ENCODE measurements around the gene TMEM232.
"Not testable (repeated sequence)": the region's sequence is repeated elsewhere in the genome, so short reads cannot be mapped to it uniquely, and the experiment has no call there.

TMEM232 gene

DNA sequence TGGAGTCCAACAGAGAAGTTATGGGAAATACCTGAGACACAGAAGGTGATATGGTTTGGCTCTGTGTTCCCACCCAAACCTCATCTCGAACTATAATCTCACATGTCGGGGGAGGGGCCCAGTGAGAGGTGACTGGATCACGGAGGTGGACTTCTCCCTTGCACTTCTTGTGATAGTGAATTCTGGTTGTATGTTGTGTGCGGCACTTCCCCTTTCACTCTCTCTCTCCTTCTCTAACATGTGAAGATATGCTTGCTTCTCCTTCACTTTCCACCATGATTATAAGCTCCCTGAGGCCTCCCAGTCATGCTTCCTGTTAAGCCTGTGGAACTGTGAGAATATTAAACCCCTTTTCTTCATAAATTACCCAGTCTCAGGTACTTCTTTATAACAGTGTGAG is 96.1 kb downstream of the TMEM232 start:
- no peak for DNase-seq (ENCODE audit: low read depth in 1 of 2, low spot score in 1 of 2)

DNA sequence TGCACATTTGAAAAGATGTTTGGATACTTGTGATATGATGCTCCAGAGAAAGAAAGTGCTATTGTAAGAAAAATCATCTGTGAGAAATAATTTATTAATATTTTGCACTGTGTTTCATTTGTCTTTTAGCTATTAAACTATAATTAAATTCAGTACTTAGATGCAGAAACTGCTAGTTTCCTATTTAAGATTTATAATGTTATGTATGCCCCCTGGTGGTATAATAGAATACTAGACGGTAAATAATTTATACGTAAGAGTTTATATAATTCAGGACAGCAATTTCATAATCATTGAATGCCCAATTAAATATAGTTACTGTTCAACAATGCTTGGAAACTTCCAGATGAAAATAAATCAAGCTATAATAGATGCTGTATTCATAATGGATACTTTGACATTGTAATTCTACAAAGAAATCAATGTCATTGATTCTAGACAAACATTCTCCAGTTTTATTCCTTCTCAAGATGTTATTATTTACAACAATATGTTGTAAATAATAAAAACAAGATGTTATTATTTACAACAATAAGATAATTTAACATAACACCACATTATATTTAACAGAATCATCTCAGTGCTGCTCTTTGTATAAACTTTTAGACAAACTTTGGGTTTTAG is 101.0 kb downstream of the TMEM232 start:
- DNase-seq (ENCODE audit: low read depth in 1 of 2, low spot score in 1 of 2) = no peak

DNA sequence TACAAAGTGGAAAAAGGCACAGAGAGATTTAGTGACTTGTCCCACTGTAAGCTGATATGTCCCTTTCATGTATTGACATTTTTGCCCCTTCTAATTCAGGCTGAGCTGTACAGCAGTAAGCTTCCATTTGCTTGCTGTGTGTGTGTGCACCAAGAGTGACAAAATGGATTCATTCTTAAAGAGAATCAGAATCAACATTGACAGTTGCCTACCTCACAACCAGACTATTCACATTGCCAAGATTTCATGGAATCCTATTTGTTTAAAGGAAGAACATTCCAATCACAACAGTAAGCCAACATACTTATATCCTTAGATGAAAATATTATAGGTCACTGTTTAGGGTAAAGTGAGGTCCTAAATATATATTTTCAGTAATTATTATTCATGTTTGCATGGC is 102.6 kb downstream of the TMEM232 start:
- no peak for DNase-seq (ENCODE audit: low read depth in 1 of 2, low spot score in 1 of 2)

DNA sequence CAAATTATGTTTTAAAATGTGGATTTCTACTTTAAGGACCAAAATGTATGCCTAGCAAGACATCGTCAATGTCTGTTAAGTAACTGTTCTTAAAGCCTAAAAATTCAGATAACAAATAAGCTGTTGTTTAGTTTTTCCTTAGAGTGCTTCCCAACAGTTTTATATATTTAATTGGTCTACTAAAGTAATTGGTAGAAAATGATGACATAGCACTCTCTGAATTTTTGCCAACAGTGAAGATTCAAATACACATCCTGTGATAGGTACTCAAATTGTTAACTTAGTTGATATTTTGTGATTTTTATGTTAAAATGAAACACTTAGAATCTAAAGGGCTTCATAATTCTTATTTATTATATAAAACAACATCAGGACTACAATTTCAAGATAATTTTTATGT is 107.5 kb downstream of the TMEM232 start:
- no peak for DNase-seq (ENCODE audit: low read depth in 1 of 2, low spot score in 1 of 2)

DNA sequence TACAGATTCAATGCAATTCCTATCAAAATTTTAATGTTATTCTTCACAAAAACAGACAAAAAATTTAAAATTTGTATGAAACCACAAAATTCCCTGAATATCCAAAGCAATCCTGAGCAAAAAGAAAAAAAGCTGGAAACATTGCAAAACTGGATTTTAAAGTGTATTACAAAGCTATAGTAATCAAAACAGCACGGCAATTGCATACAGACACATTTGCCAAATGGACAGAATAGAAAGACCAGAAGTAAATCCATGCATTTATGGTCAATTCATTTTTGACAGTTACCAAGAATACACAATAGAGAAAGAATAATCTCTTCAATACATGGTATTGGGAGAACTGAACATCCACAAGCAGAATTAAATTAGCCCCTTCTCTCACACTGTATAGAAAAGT is 110.5 kb downstream of the TMEM232 start:
- no peak for DNase-seq (ENCODE audit: low read depth in 1 of 2, low spot score in 1 of 2)

DNA sequence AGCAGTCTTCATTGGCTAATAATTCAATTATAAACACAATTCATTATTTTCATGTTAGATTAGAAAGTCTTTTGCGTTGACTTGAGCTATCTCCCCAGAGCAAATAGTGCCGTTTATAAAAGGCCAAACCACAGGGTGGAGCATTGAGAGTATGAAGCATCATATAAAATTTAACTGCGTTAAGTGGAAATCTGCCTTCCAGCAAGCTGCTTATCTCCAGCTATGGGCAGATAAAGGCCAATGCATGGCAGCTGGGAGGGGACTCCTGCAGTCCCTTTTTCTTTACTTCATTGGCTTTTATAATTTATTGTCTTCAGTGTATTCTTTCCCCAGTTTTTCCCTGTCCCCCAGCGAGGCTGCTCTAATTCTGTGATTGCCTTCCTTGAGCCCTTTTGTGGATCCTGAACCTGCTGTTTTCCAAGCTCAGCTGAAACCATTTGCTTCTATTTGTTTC is 113.7 kb downstream of the TMEM232 start:
- DNase-seq (ENCODE audit: low read depth in 1 of 2, low spot score in 1 of 2) = no peak

DNA sequence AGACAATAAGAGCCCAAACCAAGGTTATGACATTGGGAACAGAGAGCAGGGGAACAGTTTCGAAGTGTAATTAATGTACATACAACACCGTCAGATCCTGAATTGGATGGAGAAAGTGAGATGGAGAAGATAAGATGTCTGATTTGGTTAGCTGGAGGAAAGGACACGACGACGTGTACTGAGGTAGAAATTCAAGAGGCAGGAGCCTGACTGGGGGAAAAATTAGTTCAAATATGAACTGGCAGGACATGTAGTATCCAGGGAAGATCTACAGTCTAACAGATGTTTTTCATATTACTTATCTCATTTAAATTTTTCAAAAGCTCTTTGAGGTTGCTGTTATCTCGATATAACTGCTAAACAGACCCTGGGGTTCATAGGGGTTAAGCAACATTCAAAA is 114.7 kb downstream of the TMEM232 start:
- DNase-seq (ENCODE audit: low read depth in 1 of 2, low spot score in 1 of 2) = no peak

DNA sequence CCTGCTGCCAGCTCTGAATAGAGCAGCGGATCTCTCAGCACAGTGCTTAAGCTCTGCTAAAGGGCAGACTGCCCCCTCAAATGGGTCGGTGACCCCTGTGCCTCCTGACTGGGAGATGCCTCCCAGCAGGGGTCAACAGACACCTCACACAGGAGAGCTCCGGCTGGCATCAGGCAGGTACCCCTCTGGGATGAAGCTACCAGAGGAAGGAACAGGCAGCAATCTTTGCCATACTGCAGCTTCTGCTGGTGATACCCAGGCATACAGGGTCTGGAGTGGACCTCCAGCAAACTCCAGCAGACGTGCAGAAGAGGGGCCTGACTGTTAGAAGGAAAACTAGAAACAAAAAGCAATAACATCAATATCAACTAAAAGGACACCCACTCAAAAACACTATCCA is 131.6 kb downstream of the TMEM232 start:
- no peak for DNase-seq (ENCODE audit: low read depth in 1 of 2, low spot score in 1 of 2)

DNA sequence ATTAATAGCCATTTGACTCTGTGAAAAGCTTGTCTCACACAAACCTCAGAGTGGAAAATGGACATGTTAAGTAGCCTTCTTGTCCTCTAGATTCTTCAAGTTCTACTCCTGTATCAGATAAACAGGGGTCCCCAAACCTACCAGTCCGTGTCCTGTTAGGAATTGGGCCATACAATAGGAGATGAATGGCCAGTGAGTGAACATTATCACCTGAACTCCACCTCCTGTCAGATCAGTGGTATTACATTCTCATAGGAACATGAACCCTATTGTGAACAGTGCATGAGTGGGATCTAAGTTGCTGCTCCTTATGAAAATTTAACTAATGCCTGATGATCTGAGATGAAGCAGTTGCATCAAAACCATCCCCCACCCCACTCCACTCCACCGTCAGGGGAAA is 136.3 kb downstream of the TMEM232 start:
- no peak for DNase-seq (ENCODE audit: low read depth in 1 of 2, low spot score in 1 of 2)

DNA sequence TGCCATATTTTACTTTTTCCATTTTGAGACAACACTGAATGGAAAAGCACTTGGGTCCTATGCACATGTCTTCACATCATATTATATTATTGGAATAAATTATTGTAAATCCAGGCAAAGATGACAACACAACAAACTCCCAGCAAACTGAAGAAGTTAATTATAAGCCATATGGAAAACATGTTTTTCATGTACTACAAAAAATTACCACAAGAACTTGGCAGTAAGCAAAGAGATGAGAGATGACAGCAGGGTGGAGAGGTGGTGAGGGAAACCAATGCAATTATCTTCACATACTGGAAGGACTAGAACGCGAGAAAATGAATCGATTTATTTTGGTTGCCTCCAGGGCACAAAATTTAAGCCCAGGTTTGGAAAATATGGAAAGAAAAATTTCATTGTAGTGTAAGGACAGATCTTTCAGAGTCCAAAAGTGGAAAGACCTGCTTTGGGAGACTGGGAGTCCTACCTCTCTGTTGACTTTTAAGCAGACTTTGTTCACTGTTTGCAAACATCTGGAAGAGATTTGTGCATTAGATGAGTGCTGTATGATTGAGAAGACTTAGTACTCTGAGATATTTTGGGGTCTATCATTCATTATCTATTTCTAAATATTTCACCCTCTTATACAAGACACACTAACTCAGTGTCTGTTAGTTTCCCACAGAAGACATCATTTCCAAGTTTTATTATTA is 138.0 kb downstream of the TMEM232 start:
- no peak for DNase-seq (ENCODE audit: low read depth in 1 of 2, low spot score in 1 of 2)

DNA sequence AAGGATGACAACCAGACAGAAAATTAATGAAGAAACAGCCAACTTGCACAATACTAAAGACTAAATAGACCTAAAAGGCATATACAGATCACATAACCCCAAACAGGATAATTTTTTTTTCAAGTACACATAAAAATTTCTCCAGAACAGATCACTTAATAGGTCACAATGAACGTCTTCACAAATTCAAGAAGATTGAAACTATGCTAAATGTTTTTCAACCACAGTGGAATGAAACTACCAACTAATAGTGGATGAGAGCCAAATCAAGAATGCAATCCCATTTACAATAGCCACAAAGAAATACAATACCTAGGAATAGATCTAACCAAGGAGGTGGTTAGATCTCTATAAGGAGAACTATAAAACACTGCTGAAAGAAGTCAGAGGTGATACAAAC is 145.8 kb downstream of the TMEM232 start:
- DNase-seq (ENCODE audit: low read depth in 1 of 2, low spot score in 1 of 2) = no peak

DNA sequence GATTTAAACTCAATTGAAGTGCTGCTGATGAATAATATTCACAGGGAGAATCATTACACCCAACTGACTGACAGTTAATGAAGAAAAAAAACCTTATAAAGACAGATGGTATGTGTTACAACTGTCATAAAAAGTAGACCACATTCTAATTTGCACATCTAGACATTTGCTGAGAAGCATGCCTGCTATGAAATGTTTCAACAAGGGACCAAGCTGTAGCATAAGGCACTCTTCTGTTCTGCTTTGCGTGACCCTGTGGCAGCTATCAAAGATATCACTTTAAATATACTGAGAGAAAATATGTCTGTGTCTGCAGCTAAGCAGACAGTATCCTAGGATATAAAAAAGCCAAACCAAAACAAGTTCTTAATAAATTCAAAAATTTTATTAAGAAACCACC is 153.7 kb downstream of the TMEM232 start:
- DNase-seq (ENCODE audit: low read depth in 1 of 2, low spot score in 1 of 2) = no peak

DNA sequence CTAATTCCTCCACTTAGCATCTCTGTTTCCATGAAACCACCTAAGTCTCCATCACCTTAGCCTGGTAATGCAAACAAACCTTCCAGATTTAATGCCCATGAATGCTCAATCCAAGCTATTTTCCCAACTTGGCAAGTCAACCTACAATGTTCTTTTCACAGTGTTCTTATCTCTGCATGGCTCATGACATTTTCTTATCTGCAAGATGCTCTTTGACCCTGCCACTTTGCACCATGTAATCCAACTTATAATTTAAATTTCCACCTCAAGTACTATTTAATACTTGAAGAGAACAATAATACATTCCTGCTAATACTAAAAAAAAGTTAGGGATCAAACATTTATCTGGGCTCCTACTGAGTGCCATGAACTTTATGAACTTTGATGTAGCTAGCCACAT is 164.3 kb downstream of the TMEM232 start:
- DNase-seq (ENCODE audit: low read depth in 1 of 2, low spot score in 1 of 2) = no peak

DNA sequence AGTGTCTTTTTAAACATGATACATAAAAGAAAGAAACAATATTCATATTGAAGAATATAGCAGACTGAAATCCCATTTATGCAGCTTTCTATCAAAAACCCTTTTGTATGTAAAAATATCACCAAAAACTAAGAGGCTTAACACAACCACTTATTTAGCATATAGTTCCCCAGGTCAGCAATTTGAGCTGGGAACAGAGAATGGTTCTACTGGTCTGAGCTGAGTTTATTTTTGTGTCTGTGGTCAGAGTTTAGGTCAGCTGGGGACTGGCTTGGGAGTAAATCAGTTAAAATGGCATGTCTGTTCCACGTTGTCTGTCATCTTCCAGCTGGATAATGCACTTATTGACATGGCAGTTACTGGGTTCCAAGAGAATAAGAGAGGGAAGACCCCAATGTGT is 165.0 kb downstream of the TMEM232 start:
- DNase-seq (ENCODE audit: low read depth in 1 of 2, low spot score in 1 of 2) = no peak

DNA sequence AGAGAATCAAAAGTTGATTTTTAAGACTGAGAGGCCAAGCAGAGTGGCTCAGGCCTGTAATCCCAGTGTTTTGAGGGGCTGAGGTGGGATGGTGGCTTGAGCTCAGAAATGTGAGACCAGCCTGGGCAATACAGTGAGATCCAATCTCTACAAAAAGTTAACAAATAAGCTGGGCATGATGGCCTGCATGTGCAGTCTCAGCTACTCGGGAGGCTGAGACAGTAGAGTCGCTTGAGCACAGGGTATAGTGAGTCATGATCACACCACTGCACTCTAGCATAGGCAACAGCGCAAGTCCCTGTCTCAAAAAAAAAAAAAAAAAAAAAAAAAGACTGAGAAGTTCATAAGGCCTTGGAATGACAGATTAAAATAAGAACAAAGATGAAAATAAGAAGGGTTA is 177.2 kb downstream of the TMEM232 start:
- DNase-seq (ENCODE audit: low read depth in 1 of 2, low spot score in 1 of 2) = no peak

DNA sequence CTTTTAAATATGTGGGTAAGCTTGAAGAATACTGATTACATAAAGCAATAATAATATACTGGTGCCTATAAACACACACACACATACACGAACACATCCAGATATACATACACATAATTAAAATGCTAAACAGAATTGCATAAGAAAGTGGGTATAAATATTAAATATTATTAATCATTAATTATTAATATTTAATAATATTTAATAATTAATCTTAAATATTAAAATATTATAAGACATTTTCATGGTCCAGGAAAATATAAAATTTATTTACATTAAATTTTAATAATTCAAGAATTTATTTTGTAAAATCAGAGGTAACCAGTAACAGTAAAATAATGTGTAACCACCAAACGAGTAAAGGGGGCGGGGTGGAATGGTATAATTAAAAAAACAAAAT is 178.3 kb downstream of the TMEM232 start:
- DNase-seq (ENCODE audit: low read depth in 1 of 2, low spot score in 1 of 2) = no peak

DNA sequence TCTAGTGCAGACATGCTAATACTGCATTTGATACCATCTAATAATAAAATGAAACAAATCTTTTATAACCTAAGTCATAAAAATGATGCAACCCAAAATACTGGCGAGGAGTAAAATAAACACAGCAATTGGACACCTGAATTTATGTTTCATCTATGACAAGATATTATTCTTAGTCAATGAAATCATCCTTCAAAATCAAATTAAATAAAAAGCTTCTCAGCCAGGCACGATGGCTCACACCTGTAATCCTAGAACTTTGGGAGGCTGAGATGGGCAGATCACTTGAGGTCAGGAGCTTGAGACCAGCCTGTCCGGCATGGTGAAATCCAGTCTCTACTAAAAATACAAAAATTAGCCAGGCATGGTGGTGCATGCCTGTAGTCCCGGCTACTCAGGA is 179.0 kb downstream of the TMEM232 start:
- DNase-seq (ENCODE audit: low read depth in 1 of 2, low spot score in 1 of 2) = no peak

DNA sequence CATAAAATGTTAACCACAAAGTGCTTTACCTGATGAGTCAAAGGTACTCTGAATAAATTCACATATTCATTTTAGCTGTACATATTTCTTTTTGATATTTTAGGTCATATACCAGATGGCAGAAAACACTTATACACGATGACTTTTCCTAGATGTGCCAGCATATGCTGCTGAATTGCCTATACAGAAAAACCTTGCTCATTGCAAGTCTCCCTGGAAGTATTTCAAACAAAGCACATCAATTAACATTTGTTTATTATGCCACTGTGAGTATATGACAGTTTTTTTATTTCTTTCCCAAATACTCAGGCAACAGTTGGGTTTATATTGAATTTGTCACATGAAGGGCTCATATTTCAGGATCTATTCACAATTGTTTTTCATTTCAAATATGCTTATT is 180.8 kb downstream of the TMEM232 start:
- DNase-seq (ENCODE audit: low read depth in 1 of 2, low spot score in 1 of 2) = no peak

DNA sequence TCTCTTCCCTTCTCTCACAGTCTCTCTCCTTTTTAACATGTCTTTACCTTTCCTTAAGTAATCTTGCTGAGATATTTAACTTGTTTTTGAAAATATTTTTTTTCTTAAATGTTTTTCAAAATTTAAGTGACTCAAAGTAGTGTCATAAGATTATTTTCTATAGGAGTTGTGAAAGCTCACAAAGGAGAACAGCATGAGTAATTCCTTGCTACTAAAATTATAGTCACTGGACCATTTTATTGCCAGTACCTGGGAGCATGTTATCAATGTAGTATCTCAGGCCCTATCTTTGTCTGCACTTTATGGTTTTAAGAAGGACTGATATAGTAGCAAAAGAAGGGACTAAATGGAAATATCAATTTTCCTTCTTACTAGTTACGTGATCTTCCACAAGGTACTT is 181.9 kb downstream of the TMEM232 start:
- no peak for DNase-seq (ENCODE audit: low read depth in 1 of 2, low spot score in 1 of 2)

DNA sequence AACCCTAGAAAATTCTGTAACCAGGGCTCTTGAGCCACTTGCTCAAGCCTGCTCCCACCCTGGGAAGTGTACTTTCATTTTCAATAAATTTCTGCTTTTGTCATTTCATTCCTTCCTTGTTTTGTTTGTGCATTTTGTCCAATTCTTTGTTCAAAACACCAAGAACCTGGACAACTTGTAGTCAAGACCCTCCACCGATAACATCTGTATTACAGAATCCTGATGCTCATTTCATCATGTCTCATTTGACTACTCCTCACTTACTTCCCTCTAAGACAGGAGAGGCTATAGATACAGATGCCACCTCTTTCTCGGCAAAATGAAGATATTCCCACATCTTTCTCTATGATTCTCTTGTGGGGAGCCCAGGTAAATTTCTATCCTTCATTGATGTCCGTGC is 183.5 kb downstream of the TMEM232 start:
- no peak for DNase-seq (ENCODE audit: low read depth in 1 of 2, low spot score in 1 of 2)

DNA sequence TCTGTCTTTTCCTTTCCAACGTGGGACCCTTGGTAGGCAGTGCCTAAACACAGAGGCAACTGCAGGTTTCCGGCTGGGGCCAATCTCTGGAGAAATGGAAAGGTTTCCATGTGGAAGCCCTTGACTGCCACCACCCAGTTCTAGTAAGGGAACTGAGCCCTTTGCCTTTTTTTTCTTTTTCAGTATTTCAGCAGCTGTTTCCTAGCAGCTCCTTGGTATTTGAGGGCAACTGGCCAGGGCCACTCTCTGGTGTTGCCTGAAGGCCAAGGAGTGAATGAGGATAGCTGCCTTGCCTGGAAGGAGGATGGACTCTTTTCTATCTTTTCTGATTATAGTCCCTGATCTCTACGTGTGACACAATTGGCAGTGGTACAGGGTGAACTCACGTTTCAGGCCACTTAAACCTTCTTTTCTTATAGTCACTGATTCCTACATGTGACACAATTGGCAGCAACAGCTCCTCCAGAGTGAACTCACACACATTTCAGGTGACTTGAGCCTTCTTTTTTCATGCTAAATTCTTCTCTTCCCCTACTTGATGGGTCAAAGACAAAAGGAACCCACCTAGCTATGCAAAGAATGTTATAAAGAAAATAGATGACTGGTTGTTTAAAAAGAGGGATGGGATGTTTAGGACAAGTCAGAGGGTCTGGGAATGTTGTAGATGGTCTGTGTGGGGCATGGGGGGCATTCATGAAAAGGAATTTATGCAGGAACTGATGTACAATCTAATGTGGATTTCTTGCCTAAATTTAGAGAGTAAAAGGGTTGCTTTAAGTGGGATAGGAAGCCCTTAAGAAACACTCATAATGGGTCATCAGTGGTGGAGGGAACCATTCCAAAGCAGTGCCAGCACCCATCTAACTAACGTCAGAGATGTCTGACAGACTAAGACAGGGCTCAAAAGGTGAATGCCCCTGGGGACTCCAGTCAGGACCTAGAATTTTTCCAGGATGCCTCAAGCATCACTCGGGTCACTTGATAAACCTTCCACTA is 190.1 kb downstream of the TMEM232 start:
- no peak for DNase-seq (ENCODE audit: low read depth in 1 of 2, low spot score in 1 of 2)

DNA sequence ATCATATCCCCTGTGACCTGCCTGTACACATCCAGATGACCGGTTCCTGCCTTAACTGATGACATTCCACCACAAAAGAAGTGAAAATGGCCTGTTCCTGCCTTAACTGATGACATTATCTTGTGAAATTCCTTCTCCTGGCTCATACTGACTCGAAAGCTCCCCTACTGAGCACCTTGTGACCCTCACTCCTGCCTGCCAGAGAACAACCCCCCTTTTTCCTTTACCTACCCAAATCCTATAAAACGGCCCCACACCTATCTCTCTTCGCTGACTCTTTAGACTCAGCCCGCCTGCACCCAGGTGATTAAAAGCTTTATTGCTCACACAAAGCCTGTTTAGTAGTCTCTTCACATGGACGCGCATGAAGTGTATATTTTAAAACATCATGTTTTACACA is 191.3 kb downstream of the TMEM232 start:
- not testable (repeated sequence) for DNase-seq (ENCODE audit: low read depth in 1 of 2, low spot score in 1 of 2)

Data from stimulated activated CD4-positive, alpha-beta T cell treated with anti-CD3 and anti-CD28 coated beads, Interleukin-15, amount 100 ng/mL, for 1 hour (primary cell).